GM18909 (cell line): ENCODE data around the gene C12orf75.
"Not testable (repeated sequence)": the region's sequence is repeated elsewhere in the genome, so short reads cannot be mapped to it uniquely, and the experiment has no call there.

Source experiments
- ATAC-seq: cut with Tn5 transposase; IDR thresholded peaks from one replicate; pipeline ENCODE4 v1.9.1; 2021; ENCODE audit warnings: mild to moderate bottlenecking; ENCODE audit not compliant: unreplicated experiment, poor library complexity

Gene C12orf75

GRCh38 chr12:105308839-105309238, 21.7 kb upstream of the C12orf75 start:
- ATAC-seq: not testable (repeated sequence)

GRCh38 chr12:105309384-105309783, 21.1 kb upstream of the C12orf75 start:
- not testable (repeated sequence) for ATAC-seq

- not testable (repeated sequence) for ATAC-seq
Observed at GRCh38 chr12:105310476-105311085, 19.9 kb upstream of the C12orf75 start.

GRCh38 chr12:105311936-105312335, 18.6 kb upstream of the C12orf75 start:
- not testable (repeated sequence) for ATAC-seq

- ATAC-seq: not testable (repeated sequence)
Observed at GRCh38 chr12:105313755-105314154, 16.7 kb upstream of the C12orf75 start.

GRCh38 chr12:105315130-105315529, 15.4 kb upstream of the C12orf75 start:
- no peak for ATAC-seq

GRCh38 chr12:105315726-105316125, 14.8 kb upstream of the C12orf75 start:
- no peak for ATAC-seq

- ATAC-seq: no peak
Observed at GRCh38 chr12:105316931-105317852, 13.3 kb upstream of the C12orf75 start.

GRCh38 chr12:105317942-105318621, 12.4 kb upstream of the C12orf75 start:
- no peak for ATAC-seq

- no peak for ATAC-seq
Observed at GRCh38 chr12:105318651-105319483, 11.6 kb upstream of the C12orf75 start.

GRCh38 chr12:105319691-105320209, 10.7 kb upstream of the C12orf75 start:
- ATAC-seq: no peak

- peak; percentile 41 for ATAC-seq
Observed at GRCh38 chr12:105321125-105321524, 9.4 kb upstream of the C12orf75 start.

- ATAC-seq: no peak
Observed at GRCh38 chr12:105322070-105322469, 8.4 kb upstream of the C12orf75 start.

- ATAC-seq: no peak
Observed at GRCh38 chr12:105324704-105325103, 5.8 kb upstream of the C12orf75 start.

GRCh38 chr12:105325117-105325516, 5.4 kb upstream of the C12orf75 start:
- no peak for ATAC-seq

- ATAC-seq: peak; percentile 10
Observed at GRCh38 chr12:105329926-105330282, 587 bp upstream of the C12orf75 start.

GRCh38 chr12:105330931-105331804, 677 bp downstream of the C12orf75 start:
- ATAC-seq: peak; percentile 9

GRCh38 chr12:105331805-105332251, 1.3 kb downstream of the C12orf75 start:
- no peak for ATAC-seq

GRCh38 chr12:105332286-105332685, 1.8 kb downstream of the C12orf75 start:
- not testable (repeated sequence) for ATAC-seq
